Measurements from ENCODE around the gene CLEC4G.

CLEC4G gene

GRCh38 chr19:7701654-7702457, 30.1 kb downstream of the CLEC4G start, which contains the start of gene FCER2:
Gene FCER2, minus strand, starts transcription at chr19:7702131. Its CDS starts 2,371 bp downstream, at chr19:7699760.
- H3K4me3 ChIP-seq (ENCODE audit: low read length): no peak within 1 kb of the TSS
- no peak for DNase-seq (ENCODE audit: low read depth, low spot score)

- H3K4me3 ChIP-seq (ENCODE audit: low read length): no peak overlapping the region
- no peak for DNase-seq (ENCODE audit: low read depth, low spot score)
These were observed 30.8 kb downstream of the CLEC4G start for GRCh38 chr19:7701049-7701653.

GRCh38 chr19:7699417-7700401, 32.2 kb downstream of the CLEC4G start:
- H3K4me3 ChIP-seq (ENCODE audit: low read length): no peak overlapping the region
- DNase-seq (ENCODE audit: low read depth, low spot score): no peak

- H3K4me3 ChIP-seq (ENCODE audit: low read length): no peak overlapping the region
- DNase-seq (ENCODE audit: low read depth, low spot score): no peak
These were observed 32.9 kb downstream of the CLEC4G start for GRCh38 chr19:7699003-7699402.

- DNase-seq (ENCODE audit: low read depth, low spot score): no peak
These were observed 33.3 kb downstream of the CLEC4G start for GRCh38 chr19:7698583-7698982.

GRCh38 chr19:7697721-7698287, 34.1 kb downstream of the CLEC4G start:
- no peak overlapping the region for H3K4me3 ChIP-seq (ENCODE audit: low read length)
- no peak for DNase-seq (ENCODE audit: low read depth, low spot score)

More at GRCh38 chr19:7698583-7698982, 33.3 kb downstream of the CLEC4G start:
- no peak overlapping the region for H3K4me3 ChIP-seq (ENCODE audit: low read length)

- no peak for DNase-seq (ENCODE audit: low read depth, low spot score)
- no peak overlapping the region for H3K4me3 ChIP-seq (ENCODE audit: low read length)
These were observed 37.4 kb downstream of the CLEC4G start for GRCh38 chr19:7694499-7694898.

- no peak for DNase-seq (ENCODE audit: low read depth, low spot score)
- H3K4me3 ChIP-seq (ENCODE audit: low read length): no peak overlapping the region
These were observed 39.4 kb downstream of the CLEC4G start for GRCh38 chr19:7692417-7693088.

- H3K4me3 ChIP-seq (ENCODE audit: low read length): no peak overlapping the region
- no peak for DNase-seq (ENCODE audit: low read depth, low spot score)
These were observed 40.4 kb downstream of the CLEC4G start for GRCh38 chr19:7691497-7691896.

- H3K4me3 ChIP-seq (ENCODE audit: low read length): no peak overlapping the region
- DNase-seq (ENCODE audit: low read depth, low spot score): no peak
These were observed 41.1 kb downstream of the CLEC4G start for GRCh38 chr19:7690779-7691258.

- no peak overlapping the region for H3K4me3 ChIP-seq (ENCODE audit: low read length)
- no peak for DNase-seq (ENCODE audit: low read depth, low spot score)
These were observed 42.7 kb downstream of the CLEC4G start for GRCh38 chr19:7689165-7689564.

- H3K4me3 ChIP-seq (ENCODE audit: low read length): no peak overlapping the region
- no peak for DNase-seq (ENCODE audit: low read depth, low spot score)
These were observed 44.7 kb downstream of the CLEC4G start for GRCh38 chr19:7687177-7687576.

GRCh38 chr19:7685546-7686445, 46.1 kb downstream of the CLEC4G start:
- H3K4me3 ChIP-seq (ENCODE audit: low read length): no peak overlapping the region
- DNase-seq (ENCODE audit: low read depth, low spot score): no peak

GRCh38 chr19:7682175-7682855, 49.6 kb downstream of the CLEC4G start:
- no peak for DNase-seq (ENCODE audit: low read depth, low spot score)

GRCh38 chr19:7681340-7682174, 50.4 kb downstream of the CLEC4G start:
- DNase-seq (ENCODE audit: low read depth, low spot score): peak; percentile 90

More at GRCh38 chr19:7682175-7682855, 49.6 kb downstream of the CLEC4G start:
- peak overlapping the region; percentile 87 for H3K4me3 ChIP-seq (ENCODE audit: low read length)

More at GRCh38 chr19:7681340-7682174, 50.4 kb downstream of the CLEC4G start:
- peak overlapping the region; percentile 87 for H3K4me3 ChIP-seq (ENCODE audit: low read length)

All from Jurkat, Clone E6-1 (cell line).